Stimulated activated naive CD8-positive, alpha-beta T cell treated with anti-CD3 and anti-CD28 coated beads, Interleukin-15, Interleukin-2, amounts not matched to agents 100 U/mL and 50 U/mL, for 24 hours (primary cell): ENCODE measurements around the gene GDF3.

ENCODE experiments used
- ATAC-seq: fragments of 150-1000 bp; cut with Tn5 transposase; one replicate; pipeline ENCODE4 v1.10.0; 2021
- DNase-seq: peaks from one replicate; pipeline ENCODE4 v3.0.0; 2021

The GDF3 gene

GRCh38 chr12:7667125-7667524 lies 28.4 kb downstream of the GDF3 start:
- no peak for DNase-seq
- no peak for ATAC-seq

GRCh38 chr12:7666595-7666994 lies 29.0 kb downstream of the GDF3 start:
- DNase-seq (no peak), ATAC-seq (no peak)

DNA sequence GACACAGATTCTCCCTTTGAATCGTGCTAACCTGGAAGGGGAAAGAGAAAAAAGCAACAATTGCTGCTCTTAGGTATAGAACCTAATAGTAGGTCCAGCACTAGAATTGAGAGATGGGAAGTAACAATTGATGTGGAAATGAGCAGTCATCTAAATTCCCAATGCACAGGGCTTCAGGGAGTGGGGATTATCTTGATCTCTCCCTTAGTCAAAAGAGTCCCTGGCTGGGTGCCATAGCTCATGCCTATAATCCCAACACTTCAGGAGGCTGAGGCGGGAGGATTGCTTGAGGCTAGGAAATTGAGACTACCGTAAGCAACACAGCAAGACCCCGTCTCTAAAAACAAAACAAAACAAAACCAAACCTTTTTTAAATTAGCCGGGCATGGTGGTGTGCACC lies 33.8 kb downstream of the GDF3 start:
- ATAC-seq = no peak
- DNase-seq = no peak

GRCh38 chr12:7656121-7656520 lies 39.5 kb downstream of the GDF3 start:
- DNase-seq (no peak), ATAC-seq (no peak)

DNA sequence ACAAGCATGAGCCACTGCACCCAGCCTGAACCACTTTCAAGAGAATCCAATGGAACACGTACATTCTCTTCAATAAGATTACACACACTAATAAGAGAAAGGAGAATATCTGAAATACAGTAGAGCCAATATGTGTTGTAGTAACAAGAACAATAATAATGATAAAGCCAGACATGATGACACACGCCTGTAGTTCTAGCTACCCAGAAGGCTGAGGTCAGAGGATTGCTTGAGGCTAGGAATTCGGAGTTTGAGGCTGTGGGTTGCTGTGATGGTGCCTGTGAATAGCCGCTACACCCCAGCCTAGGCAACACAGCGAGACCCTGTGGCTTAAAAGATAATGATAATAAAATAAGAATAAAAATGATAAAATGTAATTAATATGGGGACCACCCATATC lies 45.5 kb downstream of the GDF3 start:
- DNase-seq (no peak), ATAC-seq (no peak)

DNA sequence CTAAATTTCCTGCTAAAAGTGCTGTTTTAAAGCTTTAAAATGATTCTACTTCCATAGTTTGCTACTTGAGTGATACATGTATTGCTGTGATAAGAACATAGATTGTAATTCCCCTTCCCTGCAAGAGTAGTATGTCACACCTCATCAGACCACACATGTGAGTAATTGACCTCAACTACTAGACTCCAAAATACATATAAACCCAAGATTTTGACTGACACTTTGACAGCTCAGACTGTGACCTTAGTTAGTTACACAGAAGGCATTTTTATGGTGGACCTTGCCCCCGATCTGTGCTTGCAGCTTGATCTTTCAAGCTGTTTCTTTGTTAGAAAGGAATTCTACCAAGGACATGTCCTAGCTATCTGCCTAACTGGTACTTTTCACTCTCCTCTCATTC lies 48.5 kb downstream of the GDF3 start:
- ATAC-seq (peak; percentile 81), DNase-seq (no peak)

GRCh38 chr12:7646178-7646475 lies 49.4 kb downstream of the GDF3 start:
- ATAC-seq (no peak), DNase-seq (no peak)

- no peak for ATAC-seq
- peak; percentile 36 for DNase-seq
Observed at GRCh38 chr12:7645395-7646177, 50.0 kb downstream of the GDF3 start.

DNA sequence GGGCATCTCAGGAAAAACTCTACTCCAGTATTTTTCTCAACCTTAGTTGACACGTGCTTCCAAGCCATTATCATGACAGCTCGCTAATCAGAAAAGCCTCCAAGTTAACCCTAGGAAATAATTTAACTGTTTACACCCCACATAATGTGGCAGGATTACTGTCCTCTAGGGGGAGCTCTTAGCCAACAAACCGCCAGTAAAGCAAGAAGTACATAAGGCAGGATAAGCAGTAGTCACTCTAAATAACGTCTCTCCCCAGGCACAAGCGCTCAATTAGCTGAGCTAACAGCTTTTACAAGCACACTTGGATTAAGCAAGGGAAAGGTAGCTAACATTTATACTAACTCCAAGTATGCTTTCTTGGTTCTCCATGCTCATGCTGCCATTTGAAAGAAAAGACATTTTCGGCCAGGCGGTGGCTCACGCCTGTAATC lies 52.7 kb downstream of the GDF3 start:
- peak; percentile 52 for DNase-seq
- no peak for ATAC-seq

GRCh38 chr12:7642287-7642686 lies 53.3 kb downstream of the GDF3 start:
- ATAC-seq = no peak
- no peak for DNase-seq

GRCh38 chr12:7640123-7640995 lies 55.2 kb downstream of the GDF3 start:
- peak; percentile 20 for ATAC-seq
- peak; percentile 30 for DNase-seq
